SH-SY5Y (cell line): ENCODE results near the gene VSX1.

Experiments
- GATA2 ChIP-seq: IDR thresholded peaks from 2 replicates; pipeline ENCODE4 v1.6.1; 2011; ENCODE audit warnings: mild to moderate bottlenecking, low read depth, low read length
- GATA3 ChIP-seq: IDR thresholded peaks from 2 replicates; pipeline ENCODE4 v1.6.1; 2011; ENCODE audit warnings: low read depth, mild to moderate bottlenecking, low read length, moderate library complexity

GRCh38 chr20:25083773-25084625 is 2.1 kb upstream of the VSX1 start:
- no peak for TF ChIP-seq GATA2
- TF ChIP-seq GATA3 = no peak
